Measurements from ENCODE around the gene SFMBT1.

- TF ChIP-seq CTCF (conservative IDR thresholded peaks at IDR 0.05; ENCODE audit: low read depth, low read length), result no peak
- TF ChIP-seq EZH2 (IDR thresholded peaks at IDR 0.05; ENCODE audit: borderline replicate concordance, low read depth, low read length, poor library complexity, severe bottlenecking), result no peak
Observed at GRCh38 chr3:53016236-53016635, 29.6 kb downstream of the SFMBT1 start.
